Stimulated activated effector memory CD8-positive, alpha-beta T cell treated with anti-CD3 and anti-CD28 coated beads, Interleukin-12 subunit alpha, Interleukin-12 subunit beta, amount 100 ng/mL, for 72 hours (primary cell): ENCODE data around the gene VPS13C.
A peak's percentile ranks its signal among the peaks of the same experiment; 100 is the strongest.
"Not testable (repeated sequence)": the region's sequence is repeated elsewhere in the genome, so short reads cannot be mapped to it uniquely, and the experiment has no call there.

Source experiments
- ATAC-seq: fragments of 150-1000 bp; cut with Tn5 transposase; 2 replicates; pipeline ENCODE4 v1.10.0; 2021
- DNase-seq, 2 donors: peaks; one replicate each; pipeline ENCODE4 v3.0.0; 2021 to 2022; ENCODE audit warnings: low spot score in 2 of 2
- H3K27ac Mint-ChIP-seq: one replicate; pipeline ENCODE4 v1.8.0; 2022; ENCODE audit warnings: mild to moderate bottlenecking, mixed read lengths
- H3K36me3 Mint-ChIP-seq: one replicate; pipeline ENCODE4 v1.8.0; 2022; ENCODE audit warnings: mild to moderate bottlenecking, mixed read lengths
- H3K4me1 Mint-ChIP-seq: one replicate; pipeline ENCODE4 v1.8.0; 2022; ENCODE audit warnings: mixed read lengths
- H3K4me3 Mint-ChIP-seq: one replicate; pipeline ENCODE4 v1.8.0; 2022; ENCODE audit warnings: mild to moderate bottlenecking, mixed read lengths
- H3K9me3 Mint-ChIP-seq: one replicate; pipeline ENCODE4 v1.8.0; 2022; ENCODE audit warnings: mixed read lengths

Gene VPS13C

GRCh38 chr15:62027263-62027565, 33.0 kb downstream of the VPS13C start:
- DNase-seq (no peak), ATAC-seq (no peak)
- no peak overlapping the region for H3K27ac Mint-ChIP-seq
- peaks cover 6% of the 10 kb centered on the region for H3K4me1 Mint-ChIP-seq
- peaks cover 76% of the 10 kb centered on the region for H3K36me3 Mint-ChIP-seq
- no peaks in the 10 kb centered on the region for H3K9me3 Mint-ChIP-seq
- no peak overlapping the region for H3K4me3 Mint-ChIP-seq

DNA sequence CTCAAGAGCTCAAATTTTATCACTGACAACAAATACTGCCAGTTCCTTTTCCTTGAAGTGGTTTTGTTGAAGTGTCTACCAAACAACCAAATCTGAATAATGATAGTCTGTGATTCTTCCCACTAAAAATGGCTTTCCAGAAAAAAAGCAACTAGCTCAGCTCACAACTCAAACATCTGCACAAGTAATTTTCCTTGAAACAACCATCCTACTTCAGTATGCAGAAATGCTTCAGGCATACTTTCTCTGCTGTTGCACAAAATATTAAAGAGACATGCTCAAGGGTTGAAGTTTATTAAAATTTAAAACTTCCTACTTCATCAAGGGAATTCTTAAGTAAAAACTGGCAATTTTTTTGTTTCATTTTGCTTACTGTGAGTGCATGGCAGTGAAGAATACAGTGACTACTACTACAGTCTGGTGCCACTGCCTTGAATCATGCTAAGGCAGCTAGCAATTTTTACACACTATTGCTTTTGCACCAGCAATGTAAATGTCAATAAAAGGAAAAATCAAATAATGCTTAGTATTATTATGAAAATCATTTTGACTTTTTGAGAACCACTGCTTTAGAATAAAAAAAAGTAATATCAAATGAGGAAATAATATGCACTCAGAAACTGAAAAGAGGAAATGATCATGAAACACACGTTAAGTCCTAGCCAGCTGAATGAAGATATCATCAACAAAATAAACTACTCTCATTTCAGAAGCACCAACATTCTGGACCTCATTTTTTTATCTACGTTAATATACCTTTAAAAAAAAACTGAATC, 33.6 kb downstream of the VPS13C start:
- no peaks in the 10 kb centered on the region for H3K9me3 Mint-ChIP-seq
- peaks cover 6% of the 10 kb centered on the region for H3K4me1 Mint-ChIP-seq
- H3K4me3 Mint-ChIP-seq: no peak overlapping the region
- ATAC-seq: no peak
- H3K36me3 Mint-ChIP-seq: peaks cover 77% of the 10 kb centered on the region
- no peak for DNase-seq
- no peak overlapping the region for H3K27ac Mint-ChIP-seq

- ATAC-seq: no peak
- Mint-ChIP-seq H3K4me3 (no peak overlapping the region), H3K9me3 (peaks cover 3% of the 10 kb centered on the region), H3K36me3 (peaks cover 80% of the 10 kb centered on the region), H3K27ac (no peak overlapping the region), H3K4me1 (no peaks in the 10 kb centered on the region)
- DNase-seq: no peak
These were observed 38.2 kb downstream of the VPS13C start for GRCh38 chr15:62021991-62022600.

DNA sequence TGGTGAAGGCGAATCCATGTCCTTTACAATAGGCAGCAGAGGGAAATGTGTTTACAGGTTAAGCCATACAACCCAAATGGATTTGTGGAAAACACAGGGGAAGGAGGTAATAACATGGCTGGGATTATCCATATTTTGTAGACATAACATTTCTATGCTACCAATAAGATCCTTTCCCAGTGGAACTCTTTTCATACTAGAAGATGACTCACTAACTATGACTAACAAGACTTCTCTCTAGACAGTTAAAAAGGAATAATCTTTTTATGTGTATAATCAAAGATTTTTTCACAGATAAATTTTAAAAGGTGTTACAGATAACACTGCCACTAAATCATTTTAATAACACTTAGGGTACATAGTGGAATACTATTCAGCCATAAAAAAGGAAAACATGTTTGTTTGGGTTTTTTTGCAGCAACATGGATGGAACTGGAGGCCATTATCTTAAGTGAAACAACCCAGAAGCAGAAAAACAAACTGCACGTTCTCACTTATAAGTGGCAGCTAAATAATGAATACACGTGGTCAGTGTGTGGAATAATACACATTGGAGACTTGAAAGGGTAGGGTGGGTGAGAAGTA, 39.6 kb downstream of the VPS13C start:
- no peak overlapping the region for H3K27ac Mint-ChIP-seq
- H3K4me3 Mint-ChIP-seq: no peak overlapping the region
- DNase-seq (no peak), ATAC-seq (no peak)
- peaks cover 73% of the 10 kb centered on the region for H3K36me3 Mint-ChIP-seq
- no peaks in the 10 kb centered on the region for H3K4me1 Mint-ChIP-seq
- peaks cover 6% of the 10 kb centered on the region for H3K9me3 Mint-ChIP-seq

DNA sequence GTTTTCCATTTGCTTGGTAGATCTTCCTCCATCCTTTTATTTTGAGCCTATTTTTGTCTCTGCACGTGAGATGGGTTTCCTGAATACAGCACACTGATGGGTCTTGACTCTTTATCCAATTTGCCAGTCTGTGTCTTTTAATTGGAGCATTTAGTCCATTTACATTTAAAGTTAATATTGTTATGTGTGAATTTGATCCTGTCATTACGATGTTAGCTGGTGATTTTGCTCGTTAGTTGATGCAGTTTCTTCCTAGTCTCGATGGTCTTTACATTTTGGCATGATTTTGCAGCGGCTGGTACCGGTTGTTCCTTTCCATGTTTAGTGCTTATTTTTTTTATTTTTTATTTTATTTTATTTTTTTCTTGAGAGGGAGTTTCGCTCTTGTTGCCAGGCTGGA, 54.9 kb downstream of the VPS13C start:
- peaks cover 58% of the 10 kb centered on the region for H3K36me3 Mint-ChIP-seq
- not testable (repeated sequence) for H3K4me1 Mint-ChIP-seq, H3K4me3 Mint-ChIP-seq, ATAC-seq, H3K27ac Mint-ChIP-seq, H3K9me3 Mint-ChIP-seq, DNase-seq

DNA sequence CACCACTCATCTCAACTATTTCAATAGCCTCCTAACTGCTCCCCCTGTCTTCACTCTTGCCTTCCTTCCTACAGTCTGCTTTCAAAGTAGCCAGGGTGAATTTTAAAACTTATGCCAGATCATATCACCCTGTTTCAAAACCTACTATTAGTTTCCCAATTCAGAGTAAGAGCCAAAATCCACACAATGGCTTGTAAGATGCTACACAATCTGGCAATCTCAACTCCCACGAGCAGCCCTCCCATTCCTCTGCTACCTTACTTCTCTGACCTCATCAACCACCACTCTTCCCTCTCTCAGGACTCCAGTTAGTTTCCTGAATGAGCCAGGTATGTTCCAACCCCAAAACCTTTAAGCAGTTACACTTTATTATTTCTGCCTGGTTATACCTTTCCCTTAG, 62.5 kb downstream of the VPS13C start:
- peak overlapping the region; percentile 8 for H3K27ac Mint-ChIP-seq

DNA sequence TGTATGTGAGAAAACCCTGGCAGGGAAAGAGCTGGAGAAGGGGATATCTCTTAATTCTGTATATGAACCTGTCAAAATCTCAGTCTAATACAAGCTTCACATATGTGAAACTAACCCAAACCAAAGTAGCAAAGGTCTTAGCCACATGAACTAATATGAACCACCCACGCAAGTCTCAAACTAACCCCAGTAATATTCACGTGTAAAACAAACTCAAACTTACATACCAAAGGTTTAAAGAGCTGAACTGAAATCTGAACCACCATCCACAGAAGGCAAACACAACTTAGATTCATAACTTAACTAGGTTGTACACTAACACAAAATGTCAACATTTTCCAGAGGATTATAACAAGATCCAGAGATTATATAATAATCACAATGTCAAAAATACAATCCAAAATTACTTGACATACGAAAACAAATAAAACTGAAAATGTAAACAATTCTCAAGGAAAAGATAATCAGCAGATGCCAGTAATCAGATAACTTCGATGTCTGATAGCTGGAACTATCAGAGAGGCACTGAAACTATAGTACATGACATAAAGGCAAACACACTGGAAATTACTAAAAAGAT, 64.1 kb downstream of the VPS13C start:
- H3K36me3 Mint-ChIP-seq: peaks cover 40% of the 10 kb centered on the region

More for the DNA sequence above, 62.5 kb downstream of the VPS13C start:
- ATAC-seq (no peak), DNase-seq (no peak)
- Mint-ChIP-seq H3K9me3 (no peaks in the 10 kb centered on the region), H3K4me3 (no peak overlapping the region), H3K4me1 (peaks cover 15% of the 10 kb centered on the region), H3K36me3 (peaks cover 26% of the 10 kb centered on the region)

GRCh38 chr15:61994216-61994615, 66.0 kb downstream of the VPS13C start:
- ATAC-seq (no peak), DNase-seq (no peak)
- Mint-ChIP-seq H3K9me3 (no peaks in the 10 kb centered on the region), H3K27ac (no peak overlapping the region), H3K4me3 (no peak overlapping the region), H3K36me3 (peaks cover 41% of the 10 kb centered on the region), H3K4me1 (peaks cover 22% of the 10 kb centered on the region)

More for the DNA sequence above, 64.1 kb downstream of the VPS13C start:
- no peak for DNase-seq
- Mint-ChIP-seq H3K4me3 (no peak overlapping the region), H3K4me1 (peaks cover 15% of the 10 kb centered on the region), H3K9me3 (no peaks in the 10 kb centered on the region), H3K27ac (no peak overlapping the region)
- no peak for ATAC-seq

- H3K36me3 Mint-ChIP-seq: peaks cover 53% of the 10 kb centered on the region
- no peaks in the 10 kb centered on the region for H3K9me3 Mint-ChIP-seq
- H3K4me3 Mint-ChIP-seq: no peak overlapping the region
- DNase-seq: no peak
- ATAC-seq: peak; percentile 68
- H3K27ac Mint-ChIP-seq: no peak overlapping the region
- H3K4me1 Mint-ChIP-seq: peaks cover 19% of the 10 kb centered on the region
These were observed 67.7 kb downstream of the VPS13C start for GRCh38 chr15:61992518-61992917.

DNA sequence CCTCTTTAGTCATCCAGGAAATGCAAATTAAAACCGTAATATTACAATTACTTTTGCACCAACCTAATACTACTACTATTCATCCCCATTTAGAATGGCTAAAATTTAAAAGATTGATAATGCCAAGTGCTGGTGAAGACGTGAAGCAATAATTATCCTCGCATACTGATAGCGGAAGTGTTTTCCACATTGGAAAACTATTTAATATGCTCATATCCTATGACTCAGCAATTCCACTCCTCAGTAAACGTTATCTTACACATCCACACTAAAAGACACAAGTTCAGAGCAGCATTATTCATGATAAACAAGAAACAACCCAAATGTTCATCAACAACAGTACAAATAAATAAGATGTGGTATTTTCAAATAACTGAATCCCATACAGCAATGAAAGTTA, 70.6 kb downstream of the VPS13C start:
- peaks cover 16% of the 10 kb centered on the region for H3K4me1 Mint-ChIP-seq
- H3K36me3 Mint-ChIP-seq: peaks cover 73% of the 10 kb centered on the region
- ATAC-seq (no peak), DNase-seq (no peak)
- H3K4me3 Mint-ChIP-seq: no peak overlapping the region
- no peaks in the 10 kb centered on the region for H3K9me3 Mint-ChIP-seq
- peak overlapping the region; percentile 8 for H3K27ac Mint-ChIP-seq

DNA sequence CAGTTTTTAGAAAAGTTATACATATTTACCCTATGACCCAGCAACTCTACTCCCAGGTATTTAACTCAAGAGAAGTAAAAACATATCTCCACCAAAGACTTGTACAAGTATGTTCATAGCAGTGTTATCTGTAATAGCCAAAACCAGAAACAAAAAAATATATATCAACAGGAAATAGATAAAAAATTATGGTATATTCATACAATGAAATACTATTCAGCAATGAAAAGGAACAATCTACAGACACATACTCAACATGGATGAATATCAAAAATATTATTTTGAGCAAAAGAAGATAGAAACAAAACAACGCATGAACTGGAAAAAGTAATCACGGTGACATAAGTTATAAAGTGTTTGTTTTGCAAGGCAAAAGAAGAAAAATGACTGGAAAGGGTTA, 72.4 kb downstream of the VPS13C start:
- ATAC-seq: no peak
- no peak overlapping the region for H3K27ac Mint-ChIP-seq
- DNase-seq: no peak
- H3K4me1 Mint-ChIP-seq: peaks cover 16% of the 10 kb centered on the region
- H3K4me3 Mint-ChIP-seq: no peak overlapping the region
- no peaks in the 10 kb centered on the region for H3K9me3 Mint-ChIP-seq
- peaks cover 89% of the 10 kb centered on the region for H3K36me3 Mint-ChIP-seq

DNA sequence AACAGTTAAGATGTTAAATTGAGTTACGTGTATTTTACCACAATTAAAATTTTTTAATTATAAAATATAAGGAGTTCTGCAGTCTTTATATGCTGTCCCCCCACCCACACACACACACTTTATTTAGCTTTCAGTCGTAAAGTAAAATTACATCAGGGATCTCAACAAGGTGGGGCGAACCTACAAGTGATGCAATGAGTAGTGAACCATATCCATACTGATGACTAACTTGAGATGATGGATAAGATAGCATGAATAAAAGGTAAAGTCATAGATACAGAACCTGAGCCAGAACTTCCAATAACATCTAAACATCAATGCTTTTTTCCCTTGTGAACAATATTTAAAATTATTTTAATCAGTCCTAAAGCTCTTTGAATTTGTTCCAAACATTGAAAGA, 77.2 kb downstream of the VPS13C start:
- no peaks in the 10 kb centered on the region for H3K9me3 Mint-ChIP-seq
- H3K4me3 Mint-ChIP-seq: no peak overlapping the region
- H3K27ac Mint-ChIP-seq: no peak overlapping the region
- no peak for DNase-seq
- peaks cover 7% of the 10 kb centered on the region for H3K4me1 Mint-ChIP-seq
- peaks cover 89% of the 10 kb centered on the region for H3K36me3 Mint-ChIP-seq
- no peak for ATAC-seq

GRCh38 chr15:61978225-61978624, 82.0 kb downstream of the VPS13C start:
- Mint-ChIP-seq H3K4me1 (peaks cover 14% of the 10 kb centered on the region), H3K4me3 (no peak overlapping the region), H3K36me3 (peaks cover 97% of the 10 kb centered on the region), H3K9me3 (no peaks in the 10 kb centered on the region), H3K27ac (no peak overlapping the region)
- ATAC-seq (no peak), DNase-seq (no peak)

DNA sequence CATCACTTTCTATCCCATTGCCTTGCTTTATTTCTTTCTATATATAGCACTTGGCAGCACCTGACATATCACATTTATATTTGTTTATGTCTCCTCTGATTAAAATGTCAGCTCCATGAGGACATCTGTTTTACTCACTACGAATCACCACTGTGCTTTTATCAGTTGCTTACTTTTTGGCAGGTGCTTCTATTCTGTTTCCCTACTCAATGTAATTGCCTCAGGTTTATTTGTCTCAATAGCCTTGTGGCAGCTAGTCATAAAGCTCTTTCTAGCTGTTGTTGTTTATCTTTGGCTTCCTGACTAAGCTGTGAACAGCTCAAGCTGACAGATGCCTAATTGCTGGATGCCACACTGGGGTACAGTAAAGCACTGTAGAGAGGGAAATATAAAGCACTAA, 85.5 kb downstream of the VPS13C start:
- H3K36me3 Mint-ChIP-seq: peaks cover 98% of the 10 kb centered on the region

GRCh38 chr15:61974118-61974517, 86.1 kb downstream of the VPS13C start:
- ATAC-seq: no peak
- no peak for DNase-seq
- no peak overlapping the region for H3K4me3 Mint-ChIP-seq
- no peaks in the 10 kb centered on the region for H3K9me3 Mint-ChIP-seq
- H3K4me1 Mint-ChIP-seq: peaks cover 14% of the 10 kb centered on the region
- H3K27ac Mint-ChIP-seq: peak overlapping the region; percentile 85
- peaks cover 98% of the 10 kb centered on the region for H3K36me3 Mint-ChIP-seq

More for the DNA sequence above, 85.5 kb downstream of the VPS13C start:
- ATAC-seq (peak; percentile 32), DNase-seq (no peak)
- peak overlapping the region; percentile 85 for H3K27ac Mint-ChIP-seq
- H3K9me3 Mint-ChIP-seq: no peaks in the 10 kb centered on the region
- peaks cover 14% of the 10 kb centered on the region for H3K4me1 Mint-ChIP-seq
- H3K4me3 Mint-ChIP-seq: no peak overlapping the region

DNA sequence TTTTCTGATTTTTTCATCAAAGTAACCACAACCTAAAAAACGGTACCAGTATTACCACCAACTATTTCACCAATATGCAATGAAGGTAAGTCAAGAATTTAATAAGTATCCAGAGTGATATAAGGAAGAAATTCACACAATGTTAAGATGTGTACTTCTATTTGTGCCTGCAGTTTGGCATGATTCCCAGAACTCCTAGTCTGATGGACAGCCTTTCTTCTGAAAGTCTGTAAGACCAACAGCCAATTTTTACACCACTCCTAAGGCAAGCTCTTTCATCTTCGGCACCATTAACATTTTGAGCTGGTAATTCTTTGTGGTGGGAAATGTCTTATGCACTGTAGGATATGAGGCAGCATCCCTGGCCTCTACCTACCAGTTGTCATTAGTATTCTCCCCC, 108.3 kb downstream of the VPS13C start:
- ATAC-seq: no peak
- Mint-ChIP-seq H3K27ac (no peak overlapping the region), H3K4me1 (no peaks in the 10 kb centered on the region), H3K36me3 (peaks cover 100% of the 10 kb centered on the region), H3K4me3 (no peak overlapping the region), H3K9me3 (peaks cover 3% of the 10 kb centered on the region)
- DNase-seq: no peak
